ENCODE results near the gene GCLC. TPM values are rescaled to one million over a fixed set of nuclear protein-coding genes. Genes with fewer than 3 reads are reported as not detected.

GCLC gene
- total and polyA plus RNA-seq, 8 donors: 9.3 to 176 (median 53.9) TPM

DNA sequence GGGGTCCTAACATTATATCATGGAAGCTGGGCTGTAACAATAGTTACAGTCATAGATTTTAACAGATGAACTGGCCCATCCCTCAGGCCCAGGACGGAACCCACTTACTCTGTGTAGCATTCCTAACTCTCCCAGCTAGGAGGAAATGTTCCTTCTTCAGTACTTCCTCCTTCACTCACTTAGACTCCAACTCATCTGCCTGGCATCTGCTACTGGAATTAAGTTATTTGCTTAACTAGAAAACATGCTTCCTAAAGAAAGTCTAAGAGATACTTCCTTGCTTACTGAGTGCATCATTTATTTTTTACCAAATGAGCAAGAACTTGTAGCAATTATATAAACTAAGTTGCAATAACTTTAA, 20.5 kb downstream of the GCLC start:
- no peak for DNase-seq
- H3K27ac ChIP-seq: peak overlapping the region in 4 of 5 donors; percentile 21 to 63 (median 40)
- H3K27me3 ChIP-seq: no peaks in the 10 kb centered on the region
- peaks cover 10 to 24% (median 15%) of the 10 kb centered on the region in 4 donors for H3K36me3 ChIP-seq
- no peaks in the 10 kb centered on the region for H3K9me3 ChIP-seq
- TF ChIP-seq POLR2AphosphoS5 (IDR thresholded peaks at IDR 0.05) (peak in 1 of 3 donors; percentile 27), EP300 (IDR thresholded peaks at IDR 0.05) (no peak)
- whole genome bisulfite sequencing, 5 donors: 15 to 48% (median 28%) methylated on average over 1 of the region's 1 CpG
- H3K4me1 ChIP-seq: peaks cover 15 to 66% (median 50%) of the 10 kb centered on the region in 4 donors
- no peak overlapping the region for H3K4me3 ChIP-seq
- intact Hi-C loops (cut with DNase I; ENCODE audit: low total_unique reads): no loop called here

DNA sequence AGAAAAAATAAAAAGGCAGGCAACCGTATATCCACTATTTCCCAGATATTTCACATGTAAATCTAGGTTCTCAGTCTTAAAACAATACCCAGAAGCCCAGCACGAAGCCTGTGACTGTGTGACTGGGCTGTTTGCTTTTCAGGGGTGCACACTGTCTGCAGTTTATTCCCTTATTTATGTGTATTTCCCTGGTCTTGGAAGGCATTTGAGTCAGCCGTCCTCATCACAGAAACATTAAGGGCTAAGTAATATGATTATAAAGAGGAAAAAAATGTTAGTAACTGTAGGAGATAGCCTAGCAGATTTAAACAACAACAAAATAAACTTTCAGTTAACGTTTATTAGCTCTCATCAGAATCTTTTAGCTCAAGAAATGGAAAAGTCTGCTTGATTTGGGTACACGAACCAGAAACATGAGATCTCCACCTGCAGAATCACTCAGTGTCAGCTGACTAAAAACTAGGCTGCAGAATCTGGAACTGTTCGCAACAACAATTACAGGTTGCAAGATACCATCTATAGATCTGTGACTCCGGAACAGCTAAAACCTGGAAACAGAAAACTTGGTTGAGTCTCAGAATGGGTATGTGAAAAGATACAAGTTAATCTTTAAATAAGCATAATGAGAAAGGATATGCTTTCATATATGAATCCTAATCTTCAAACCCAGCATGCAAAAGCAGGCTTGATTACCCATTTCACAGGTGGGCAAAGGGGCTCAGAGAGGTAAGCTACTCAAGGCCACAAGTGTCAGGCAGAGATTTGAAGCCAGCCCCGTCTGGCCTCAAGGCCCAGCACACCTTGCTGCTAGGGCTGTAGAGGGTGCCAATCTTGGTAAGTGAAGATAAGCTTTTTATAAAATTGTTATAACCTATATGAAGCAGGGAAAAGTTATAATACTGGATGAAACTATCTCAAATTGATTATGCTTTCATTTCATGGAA, 21.1 kb downstream of the GCLC start:
- no peaks in the 10 kb centered on the region for H3K9me3 ChIP-seq
- WGBS, 5 donors: 38 to 55% (median 42%) methylated on average over 8 of the region's 8 CpGs
- intact Hi-C loops (cut with DNase I; ENCODE audit: low total_unique reads): no loop called here
- H3K36me3 ChIP-seq: peaks cover 10 to 31% (median 19%) of the 10 kb centered on the region in 4 donors
- H3K4me3 ChIP-seq: no peak overlapping the region
- peak overlapping the region; percentile 21 to 63 (median 42) for H3K27ac ChIP-seq
- no peak for DNase-seq
- H3K4me1 ChIP-seq: peaks cover 15 to 61% (median 47%) of the 10 kb centered on the region in 4 donors
- TF ChIP-seq POLR2AphosphoS5 (IDR thresholded peaks at IDR 0.05): no peak
- no peak for TF ChIP-seq POLR2A (IDR thresholded peaks at IDR 0.05)
- TF ChIP-seq EP300 (IDR thresholded peaks at IDR 0.05): no peak
- TF ChIP-seq, protein P1, sequence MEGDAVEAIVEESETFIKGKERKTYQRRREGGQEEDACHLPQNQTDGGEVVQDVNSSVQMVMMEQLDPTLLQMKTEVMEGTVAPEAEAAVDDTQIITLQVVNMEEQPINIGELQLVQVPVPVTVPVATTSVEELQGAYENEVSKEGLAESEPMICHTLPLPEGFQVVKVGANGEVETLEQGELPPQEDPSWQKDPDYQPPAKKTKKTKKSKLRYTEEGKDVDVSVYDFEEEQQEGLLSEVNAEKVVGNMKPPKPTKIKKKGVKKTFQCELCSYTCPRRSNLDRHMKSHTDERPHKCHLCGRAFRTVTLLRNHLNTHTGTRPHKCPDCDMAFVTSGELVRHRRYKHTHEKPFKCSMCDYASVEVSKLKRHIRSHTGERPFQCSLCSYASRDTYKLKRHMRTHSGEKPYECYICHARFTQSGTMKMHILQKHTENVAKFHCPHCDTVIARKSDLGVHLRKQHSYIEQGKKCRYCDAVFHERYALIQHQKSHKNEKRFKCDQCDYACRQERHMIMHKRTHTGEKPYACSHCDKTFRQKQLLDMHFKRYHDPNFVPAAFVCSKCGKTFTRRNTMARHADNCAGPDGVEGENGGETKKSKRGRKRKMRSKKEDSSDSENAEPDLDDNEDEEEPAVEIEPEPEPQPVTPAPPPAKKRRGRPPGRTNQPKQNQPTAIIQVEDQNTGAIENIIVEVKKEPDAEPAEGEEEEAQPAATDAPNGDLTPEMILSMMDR (IDR thresholded peaks at IDR 0.05): no peak
- H3K27me3 ChIP-seq: no peaks in the 10 kb centered on the region

DNA sequence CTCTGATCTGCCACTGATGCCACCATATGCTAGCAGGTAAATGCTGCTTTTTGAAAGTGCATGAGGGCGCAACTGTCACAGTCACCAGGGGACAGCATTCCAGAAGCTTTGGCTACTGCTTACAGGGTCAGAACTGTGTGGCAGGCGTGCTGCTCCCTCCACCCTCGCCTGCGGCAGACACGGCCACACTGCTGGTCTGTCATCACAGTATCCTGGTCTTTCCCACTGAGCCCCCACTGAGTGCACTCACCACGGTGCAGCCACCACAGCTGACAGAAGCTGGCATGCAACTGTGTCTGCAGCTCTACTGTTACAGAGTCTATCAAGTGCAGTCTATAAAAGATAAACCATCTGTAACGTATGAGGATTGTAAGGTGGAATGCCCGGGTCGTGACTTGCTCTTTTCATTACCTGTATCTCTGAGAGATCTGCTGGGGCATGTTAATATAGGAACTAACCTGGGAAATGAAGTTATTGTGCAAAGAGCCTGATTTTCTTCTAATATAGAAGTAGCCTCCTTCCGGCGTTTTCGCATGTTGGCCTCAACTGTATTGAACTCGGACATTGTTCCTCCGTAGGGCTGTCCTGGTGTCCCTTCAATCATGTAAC, 24.5 kb downstream of the GCLC start:
- 87 to 95% (median 89%) methylated on average over 14 of the region's 14 CpGs for WGBS, 5 donors
- H3K27me3 ChIP-seq: no peaks in the 10 kb centered on the region
- TF ChIP-seq POLR2A (IDR thresholded peaks at IDR 0.05) (no peak), EP300 (IDR thresholded peaks at IDR 0.05) (no peak), POLR2AphosphoS5 (IDR thresholded peaks at IDR 0.05) (no peak)
- TF ChIP-seq, protein P1 (IDR thresholded peaks at IDR 0.05): no peak
- no peak overlapping the region for H3K4me3 ChIP-seq
- H3K36me3 ChIP-seq: peaks cover 10 to 45% (median 33%) of the 10 kb centered on the region in 4 donors
- intact Hi-C loops (cut with DNase I; ENCODE audit: low total_unique reads): no loop called here
- no peaks in the 10 kb centered on the region for H3K9me3 ChIP-seq
- peaks cover 12 to 55% (median 27%) of the 10 kb centered on the region in 4 donors for H3K4me1 ChIP-seq
- no peak overlapping the region for H3K27ac ChIP-seq
- no peak for DNase-seq

DNA sequence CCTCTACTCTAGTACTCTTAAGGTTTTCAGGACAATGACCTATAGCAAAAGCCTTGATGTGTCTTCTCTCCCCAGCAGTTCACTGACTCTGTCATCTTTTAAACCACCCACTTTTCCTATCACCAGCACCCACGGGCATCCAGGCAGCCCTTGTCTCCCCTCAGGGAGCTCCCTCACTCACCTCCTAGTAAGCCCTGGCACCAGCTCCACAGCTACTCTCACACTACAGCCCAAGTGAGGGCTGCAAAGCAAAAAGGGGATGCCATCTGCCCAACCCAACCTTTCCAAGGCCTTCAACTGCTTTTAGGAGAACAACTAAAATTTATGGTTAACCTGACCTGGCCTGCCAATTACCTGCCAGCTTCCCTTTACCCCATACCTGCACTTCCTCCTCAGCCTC, 26.0 kb downstream of the GCLC start:
- DNase-seq: no peak
- Histone ChIP-seq H3K27ac (no peak overlapping the region), H3K4me1 (peaks cover 8 to 55% (median 24%) of the 10 kb centered on the region in 4 donors), H3K27me3 (no peaks in the 10 kb centered on the region), H3K4me3 (no peak overlapping the region), H3K9me3 (no peaks in the 10 kb centered on the region), H3K36me3 (peaks cover 10 to 51% (median 44%) of the 10 kb centered on the region in 4 donors)
- WGBS, 5 donors: 57 to 94% (median 77%) methylated on average over 1 of the region's 1 CpG
- intact Hi-C loops (cut with DNase I; ENCODE audit: low total_unique reads): no loop called here
- no peak for TF ChIP-seq EP300 (IDR thresholded peaks at IDR 0.05)
- TF ChIP-seq POLR2A (IDR thresholded peaks at IDR 0.05): no peak
- TF ChIP-seq POLR2AphosphoS5 (IDR thresholded peaks at IDR 0.05): no peak
- TF ChIP-seq, protein P1 (IDR thresholded peaks at IDR 0.05): no peak

Data from stomach (tissue), 9 donors.